KMS-11 (cell line): Measurements from ENCODE around the gene PFN1.
A peak's percentile ranks its signal among the peaks of the same experiment; 100 is the strongest.

Source experiments
- H2AFZ ChIP-seq: fragments of 200-600 bp; sonication (generic); 2 replicates; pipeline ENCODE4 v1.6.1; 2016; ENCODE audit warnings: antibody characterized with exemption, mixed run types, low read depth
- H3K27ac ChIP-seq: fragments of 200-600 bp; sonication (generic); 2 replicates; pipeline ENCODE4 v1.6.1; 2016; ENCODE audit warnings: mild to moderate bottlenecking, mixed run types
- H3K27me3 ChIP-seq: fragments of 200-600 bp; sonication (generic); 2 replicates; pipeline ENCODE4 v1.6.1; 2017; ENCODE audit warnings: mild to moderate bottlenecking, low read depth, mixed run types, moderate library complexity; ENCODE audit not compliant: insufficient read depth
- H3K36me3 ChIP-seq: fragments of 200-600 bp; sonication (generic); 2 replicates; pipeline ENCODE4 v1.6.1; 2017; ENCODE audit warnings: mild to moderate bottlenecking, mixed run types; ENCODE audit not compliant: insufficient read depth
- H3K4me1 ChIP-seq: fragments of 200-600 bp; sonication (generic); 2 replicates; pipeline ENCODE4 v1.6.1; 2016; ENCODE audit warnings: mild to moderate bottlenecking, low read depth, mixed run types; ENCODE audit not compliant: poor library complexity, severe bottlenecking
- H3K4me2 ChIP-seq: fragments of 200-600 bp; sonication (generic); 2 replicates; pipeline ENCODE4 v1.7.0; 2016; ENCODE audit warnings: mild to moderate bottlenecking, mixed run types
- H3K4me3 ChIP-seq: fragments of 200-600 bp; sonication (generic); IDR thresholded peaks from 2 replicates; pipeline ENCODE4 v1.6.1; 2017; ENCODE audit warnings: low read depth, low read length, mixed read lengths; ENCODE audit not compliant: insufficient read depth
- H3K79me2 ChIP-seq: fragments of 200-600 bp; sonication (generic); 2 replicates; pipeline ENCODE4 v1.6.1; 2016; ENCODE audit warnings: low read depth, mixed run types; ENCODE audit not compliant: insufficient read depth
- H3K9ac ChIP-seq: fragments of 200-600 bp; sonication (generic); 2 replicates; pipeline ENCODE4 v1.6.1; 2016; ENCODE audit warnings: mild to moderate bottlenecking, mixed run types
- H4K20me1 ChIP-seq: fragments of 200-600 bp; sonication (generic); 2 replicates; pipeline ENCODE4 v1.6.1; 2016; ENCODE audit warnings: mild to moderate bottlenecking, mixed run types; ENCODE audit not compliant: insufficient read depth
- TF ChIP-seq, protein P1 (sequence below): fragments of 200-600 bp; sonication (generic); conservative IDR thresholded peaks from 2 replicates; pipeline ENCODE4 v1.6.1; 2017; ENCODE audit warnings: low read depth, mild to moderate bottlenecking, antibody characterized with exemption, low read length, moderate library complexity, mixed read lengths

PFN1 gene

DNA sequence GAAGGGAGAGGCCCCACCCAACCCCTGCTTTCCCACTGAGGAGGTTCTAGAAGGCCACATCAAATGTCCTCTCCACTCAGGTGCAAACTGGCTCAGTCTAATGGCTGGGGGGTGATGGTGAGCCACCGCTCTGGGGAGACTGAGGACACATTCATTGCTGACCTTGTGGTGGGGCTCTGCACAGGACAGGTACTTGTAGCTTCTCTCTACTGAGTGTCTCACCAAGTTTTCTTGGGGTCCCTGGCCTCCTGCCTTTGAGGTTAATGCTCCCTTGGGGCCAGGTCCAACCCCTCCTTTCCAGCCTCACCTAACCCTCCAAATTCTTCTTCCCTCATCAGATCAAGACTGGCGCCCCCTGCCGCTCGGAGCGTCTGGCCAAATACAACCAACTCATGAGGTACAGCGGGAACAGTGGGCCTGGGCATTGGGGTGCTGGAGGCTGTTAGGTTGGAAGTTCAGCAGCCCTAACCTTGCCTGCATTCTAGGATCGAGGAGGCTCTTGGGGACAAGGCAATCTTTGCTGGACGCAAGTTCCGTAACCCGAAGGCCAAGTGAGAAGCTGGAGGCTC, 8.2 kb upstream of the PFN1 start:
- Histone ChIP-seq H3K36me3 (no peaks in the 10 kb centered on the region), H3K27me3 (no peaks in the 10 kb centered on the region), H2AFZ (no peak overlapping the region), H3K27ac (no peak overlapping the region), H3K9ac (no peak overlapping the region), H4K20me1 (no peaks in the 10 kb centered on the region), H3K4me1 (no peaks in the 10 kb centered on the region), H3K79me2 (no peaks in the 10 kb centered on the region), H3K4me3 (no peak overlapping the region), H3K4me2 (no peak overlapping the region)
- TF ChIP-seq, protein P1, sequence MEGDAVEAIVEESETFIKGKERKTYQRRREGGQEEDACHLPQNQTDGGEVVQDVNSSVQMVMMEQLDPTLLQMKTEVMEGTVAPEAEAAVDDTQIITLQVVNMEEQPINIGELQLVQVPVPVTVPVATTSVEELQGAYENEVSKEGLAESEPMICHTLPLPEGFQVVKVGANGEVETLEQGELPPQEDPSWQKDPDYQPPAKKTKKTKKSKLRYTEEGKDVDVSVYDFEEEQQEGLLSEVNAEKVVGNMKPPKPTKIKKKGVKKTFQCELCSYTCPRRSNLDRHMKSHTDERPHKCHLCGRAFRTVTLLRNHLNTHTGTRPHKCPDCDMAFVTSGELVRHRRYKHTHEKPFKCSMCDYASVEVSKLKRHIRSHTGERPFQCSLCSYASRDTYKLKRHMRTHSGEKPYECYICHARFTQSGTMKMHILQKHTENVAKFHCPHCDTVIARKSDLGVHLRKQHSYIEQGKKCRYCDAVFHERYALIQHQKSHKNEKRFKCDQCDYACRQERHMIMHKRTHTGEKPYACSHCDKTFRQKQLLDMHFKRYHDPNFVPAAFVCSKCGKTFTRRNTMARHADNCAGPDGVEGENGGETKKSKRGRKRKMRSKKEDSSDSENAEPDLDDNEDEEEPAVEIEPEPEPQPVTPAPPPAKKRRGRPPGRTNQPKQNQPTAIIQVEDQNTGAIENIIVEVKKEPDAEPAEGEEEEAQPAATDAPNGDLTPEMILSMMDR: no peak

DNA sequence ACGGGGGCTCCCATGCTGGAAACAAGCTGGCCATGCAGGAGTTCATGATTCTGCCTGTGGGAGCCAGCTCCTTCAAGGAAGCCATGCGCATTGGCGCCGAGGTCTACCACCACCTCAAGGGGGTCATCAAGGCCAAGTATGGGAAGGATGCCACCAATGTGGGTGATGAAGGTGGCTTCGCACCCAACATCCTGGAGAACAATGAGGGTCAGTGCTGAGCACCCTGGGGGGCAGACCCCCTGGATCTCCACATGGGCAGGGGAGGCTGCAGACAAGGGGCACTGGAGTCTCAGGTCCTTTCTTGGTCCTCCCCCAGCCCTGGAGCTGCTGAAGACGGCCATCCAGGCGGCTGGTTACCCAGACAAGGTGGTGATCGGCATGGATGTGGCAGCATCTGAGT, 6.8 kb upstream of the PFN1 start:
- Histone ChIP-seq H3K4me1 (no peaks in the 10 kb centered on the region), H3K27me3 (no peaks in the 10 kb centered on the region), H3K79me2 (no peaks in the 10 kb centered on the region), H3K4me3 (no peak overlapping the region), H3K4me2 (no peak overlapping the region), H2AFZ (no peak overlapping the region), H4K20me1 (no peaks in the 10 kb centered on the region), H3K9ac (no peak overlapping the region), H3K27ac (no peak overlapping the region), H3K36me3 (no peaks in the 10 kb centered on the region)
- TF ChIP-seq, protein P1: no peak

DNA sequence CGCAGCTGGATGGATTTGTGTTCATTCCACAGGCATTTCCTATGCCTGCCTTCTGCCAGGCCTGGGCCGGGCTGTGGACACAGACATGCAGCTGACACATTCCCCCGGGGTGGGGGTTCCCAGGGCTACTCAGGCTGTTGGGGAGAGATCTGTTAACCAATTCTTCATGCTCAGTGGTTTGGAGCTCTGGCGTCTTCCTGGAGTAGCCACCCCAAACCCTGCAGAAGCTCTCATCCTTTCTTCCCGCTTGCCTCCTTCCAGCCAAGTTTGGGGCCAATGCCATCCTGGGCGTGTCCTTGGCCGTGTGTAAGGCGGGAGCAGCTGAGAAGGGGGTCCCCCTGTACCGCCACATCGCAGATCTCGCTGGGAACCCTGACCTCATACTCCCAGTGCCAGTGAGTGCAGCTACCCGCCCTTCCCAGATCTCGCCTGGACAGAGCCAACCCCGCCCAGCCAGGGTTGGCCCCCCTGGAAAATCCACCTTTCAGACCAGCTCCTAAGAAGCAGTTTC, 5.2 kb upstream of the PFN1 start:
- H3K4me2 ChIP-seq: no peak overlapping the region
- H3K4me3 ChIP-seq: no peak overlapping the region
- H3K9ac ChIP-seq: no peak overlapping the region
- H3K27ac ChIP-seq: no peak overlapping the region
- no peak overlapping the region for H2AFZ ChIP-seq
- H3K79me2 ChIP-seq: no peaks in the 10 kb centered on the region
- H3K27me3 ChIP-seq: no peaks in the 10 kb centered on the region
- TF ChIP-seq, protein P1: no peak
- H3K4me1 ChIP-seq: no peaks in the 10 kb centered on the region
- no peaks in the 10 kb centered on the region for H3K36me3 ChIP-seq
- H4K20me1 ChIP-seq: no peaks in the 10 kb centered on the region

DNA sequence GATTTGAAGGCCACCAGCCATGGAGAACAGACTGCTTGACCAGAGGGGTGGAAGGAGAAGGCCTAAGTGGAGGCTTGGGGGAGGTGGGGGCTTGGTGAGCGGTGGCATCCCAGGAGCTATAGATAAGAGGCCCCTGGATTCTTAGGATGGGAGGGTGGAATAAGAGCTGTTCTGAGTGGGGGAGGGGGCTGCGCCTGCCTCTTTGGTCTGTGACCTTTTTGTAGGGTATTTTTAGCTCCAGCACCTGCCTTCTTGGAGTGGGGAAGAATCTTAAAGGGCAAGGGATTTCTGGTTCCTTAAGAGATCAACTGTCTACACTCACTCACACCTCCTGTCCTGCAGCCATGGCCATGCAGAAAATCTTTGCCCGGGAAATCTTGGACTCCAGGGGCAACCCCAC, 3.2 kb upstream of the PFN1 start:
- Histone ChIP-seq H3K4me1 (no peaks in the 10 kb centered on the region), H3K79me2 (peaks cover 6% of the 10 kb centered on the region; the same call in 1 of the 2 replicates), H3K27me3 (no peaks in the 10 kb centered on the region), H3K27ac (no peak overlapping the region; the same call in 1 of the 2 replicates), H2AFZ (no peak overlapping the region), H3K36me3 (no peaks in the 10 kb centered on the region), H3K9ac (no peak overlapping the region; the same call in 1 of the 2 replicates), H3K4me2 (peak overlapping the region; percentile 51), H3K4me3 (no peak overlapping the region), H4K20me1 (no peaks in the 10 kb centered on the region)
- TF ChIP-seq, protein P1: no peak
